DND-41 (cell line): ENCODE data around the gene KCNMA1.

Experiments
- EZH2 ChIP-seq: IDR thresholded peaks from 3 replicates; pipeline ENCODE4 v1.6.1; 2012; ENCODE audit warnings: borderline replicate concordance, low read depth, mild to moderate bottlenecking, moderate library complexity, low read length, inconsistent platforms; ENCODE audit not compliant: severe bottlenecking
- TF ChIP-seq, protein P1 (sequence below): IDR thresholded peaks from 2 replicates; pipeline ENCODE4 v1.5.1; 2012; ENCODE audit warnings: borderline replicate concordance, low read length, moderate library complexity, mild to moderate bottlenecking; ENCODE audit not compliant: poor library complexity, severe bottlenecking; ENCODE audit errors: extremely low read depth

DNA sequence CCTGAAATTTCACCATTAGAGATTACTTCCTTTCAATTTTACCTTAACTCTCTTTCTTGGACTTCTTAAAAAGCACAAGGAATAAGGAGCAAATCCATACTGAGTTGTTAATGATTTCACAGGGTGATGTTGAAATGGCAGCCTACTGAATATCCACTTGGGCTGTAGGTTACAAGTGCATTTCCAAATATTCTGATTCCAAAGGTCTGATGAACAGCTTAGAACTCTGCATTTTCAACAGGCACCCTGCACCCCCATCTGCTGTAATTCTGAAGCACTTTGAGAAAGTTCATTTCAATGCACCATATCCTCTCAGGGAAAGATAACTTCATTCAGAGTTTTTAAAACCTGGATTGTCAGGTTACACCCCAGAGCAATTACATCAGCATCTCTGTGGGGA is 368.4 kb downstream of the KCNMA1 start:
- TF ChIP-seq, protein P1, sequence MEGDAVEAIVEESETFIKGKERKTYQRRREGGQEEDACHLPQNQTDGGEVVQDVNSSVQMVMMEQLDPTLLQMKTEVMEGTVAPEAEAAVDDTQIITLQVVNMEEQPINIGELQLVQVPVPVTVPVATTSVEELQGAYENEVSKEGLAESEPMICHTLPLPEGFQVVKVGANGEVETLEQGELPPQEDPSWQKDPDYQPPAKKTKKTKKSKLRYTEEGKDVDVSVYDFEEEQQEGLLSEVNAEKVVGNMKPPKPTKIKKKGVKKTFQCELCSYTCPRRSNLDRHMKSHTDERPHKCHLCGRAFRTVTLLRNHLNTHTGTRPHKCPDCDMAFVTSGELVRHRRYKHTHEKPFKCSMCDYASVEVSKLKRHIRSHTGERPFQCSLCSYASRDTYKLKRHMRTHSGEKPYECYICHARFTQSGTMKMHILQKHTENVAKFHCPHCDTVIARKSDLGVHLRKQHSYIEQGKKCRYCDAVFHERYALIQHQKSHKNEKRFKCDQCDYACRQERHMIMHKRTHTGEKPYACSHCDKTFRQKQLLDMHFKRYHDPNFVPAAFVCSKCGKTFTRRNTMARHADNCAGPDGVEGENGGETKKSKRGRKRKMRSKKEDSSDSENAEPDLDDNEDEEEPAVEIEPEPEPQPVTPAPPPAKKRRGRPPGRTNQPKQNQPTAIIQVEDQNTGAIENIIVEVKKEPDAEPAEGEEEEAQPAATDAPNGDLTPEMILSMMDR, result no peak
- TF ChIP-seq EZH2, result no peak
